Liver (tissue), 3 donors: Measurements from ENCODE around the gene TNFRSF8.

Experiments used
- ATF3 ChIP-seq: IDR thresholded peaks from 2 replicates; pipeline ENCODE4 v1.6.1; 2016; ENCODE audit warnings: antibody characterized with exemption
- CTCF ChIP-seq: fragments of 150-350 bp; IDR thresholded peaks from 2 replicates; pipeline ENCODE4 v1.5.1; 2017; ENCODE audit warnings: improper control_type of control experiment, low read depth, low read length; ENCODE audit not compliant: missing input control
- FOXA2 ChIP-seq: IDR thresholded peaks from 2 replicates; pipeline ENCODE4 v1.6.1; 2016; ENCODE audit warnings: antibody characterized with exemption
- MAX ChIP-seq: IDR thresholded peaks from 2 replicates; pipeline ENCODE4 v1.6.1; 2016; ENCODE audit warnings: antibody characterized with exemption
- RAD21 ChIP-seq, 2 donors: IDR thresholded peaks; 2 replicates each; pipeline ENCODE4 v1.6.1; 2016; ENCODE audit warnings: antibody characterized with exemption in 2 of 2, mild to moderate bottlenecking in 2 of 2
- REST ChIP-seq: IDR thresholded peaks from 2 replicates; pipeline ENCODE4 v1.6.1; 2016; ENCODE audit warnings: antibody characterized with exemption, mild to moderate bottlenecking
- RXRA ChIP-seq, 2 donors: IDR thresholded peaks; 2 replicates each; pipeline ENCODE4 v1.6.1; 2017 to 2018; ENCODE audit warnings: antibody characterized with exemption in 2 of 2, mild to moderate bottlenecking in 1 of 2
- SP1 ChIP-seq: IDR thresholded peaks from 2 replicates; pipeline ENCODE4 v1.6.1; 2018; ENCODE audit warnings: antibody characterized with exemption, mild to moderate bottlenecking
- YY1 ChIP-seq: IDR thresholded peaks from 2 replicates; pipeline ENCODE4 v1.6.1; 2016; ENCODE audit warnings: antibody characterized with exemption, mild to moderate bottlenecking
- donor health status: healthy.
- donor health status: healthy.

GRCh38 chr1:12097321-12097720 lies 34.2 kb downstream of the TNFRSF8 start:
- TF ChIP-seq CTCF = no peak
- no peak for TF ChIP-seq FOXA2
- no peak for TF ChIP-seq MAX
- TF ChIP-seq RAD21 (IDR thresholded peaks at IDR 0.05) = no peak
- TF ChIP-seq ATF3 = no peak
- TF ChIP-seq SP1 = no peak
- TF ChIP-seq YY1 = no peak
- TF ChIP-seq RXRA (IDR thresholded peaks at IDR 0.05) = no peak
- no peak for TF ChIP-seq REST
